GM20431 (cell line): Measurements from ENCODE around the gene NR1H2.

Experiments used
- in situ Hi-C: fragments of 300-500 bp; cut with MseI, MboI; formaldehyde crosslinking; loops from one replicate; pipeline ENCODE4 v1.15.0; 2020; ENCODE audit warnings: low sequenced_read_pairs; ENCODE audit not compliant: unreplicated experiment

NR1H2 gene

GRCh38 chr19:50394017-50394416 is 17.8 kb downstream of the NR1H2 start:
- in situ Hi-C loops: no loop called here

GRCh38 chr19:50398675-50399367 is 22.6 kb downstream of the NR1H2 start:
- in situ Hi-C loops: no loop called here

GRCh38 chr19:50399368-50399745 is 23.1 kb downstream of the NR1H2 start:
- in situ Hi-C loops: no loop called here

GRCh38 chr19:50401605-50402450 is 25.6 kb downstream of the NR1H2 start:
- in situ Hi-C loops: no loop called here

- in situ Hi-C loops: no loop called here
Measured at GRCh38 chr19:50402544-50403301, 26.5 kb downstream of the NR1H2 start.

GRCh38 chr19:50406156-50406820 is 30.0 kb downstream of the NR1H2 start:
- in situ Hi-C loops: no loop called here

- in situ Hi-C loops: no loop called here
Measured at GRCh38 chr19:50406829-50407228, 30.6 kb downstream of the NR1H2 start.

- in situ Hi-C loops: no loop called here
Measured at GRCh38 chr19:50409347-50409746, 33.1 kb downstream of the NR1H2 start.

- in situ Hi-C loops: no loop called here
Measured at GRCh38 chr19:50410109-50410508, 33.9 kb downstream of the NR1H2 start.

- in situ Hi-C loops: no loop called here
Measured at GRCh38 chr19:50412419-50412818, 36.2 kb downstream of the NR1H2 start.

GRCh38 chr19:50413096-50413495 is 36.8 kb downstream of the NR1H2 start:
- in situ Hi-C loops: no loop called here

- in situ Hi-C loops: no loop called here
Measured at GRCh38 chr19:50413531-50413930, 37.3 kb downstream of the NR1H2 start.

GRCh38 chr19:50414864-50415660 is 38.8 kb downstream of the NR1H2 start:
- in situ Hi-C loops: no loop called here

GRCh38 chr19:50415661-50416033 is 39.4 kb downstream of the NR1H2 start:
- in situ Hi-C loops: no loop called here

- in situ Hi-C loops: no loop called here
Measured at GRCh38 chr19:50416034-50416977, 40.0 kb downstream of the NR1H2 start.

- in situ Hi-C loops: no loop called here
Measured at GRCh38 chr19:50417111-50418081, 41.1 kb downstream of the NR1H2 start.
